Calu3 (cell line): Measurements from ENCODE around the gene CCDC142. TPM values are rescaled to one million over a fixed set of nuclear protein-coding genes. Genes with fewer than 3 reads are reported as not detected.
A peak's percentile ranks its signal among the peaks of the same experiment; 100 is the strongest.
"Not testable (repeated sequence)": the region's sequence is repeated elsewhere in the genome, so short reads cannot be mapped to it uniquely, and the experiment has no call there.

ENCODE experiments used
- BruUV-seq: library from RNA; stranded (reverse); fragments of 400-500 nt; replicated peaks from 2 replicates; lab custom pipeline; 2021; lab: Mats Ljungman, UMichigan
- CTCF ChIA-PET: fragments of 300-600 bp; sonication (Branson Sonifier 250); formaldehyde crosslinking; loops from one replicate; lab custom pipeline; 2022; ENCODE audit warnings: antibody characterized with exemption; lab: Charles Lee
- DNase-seq: peaks from one replicate; pipeline ENCODE4 v3.0.0; 2022
- H3K27ac Mint-ChIP-seq: one replicate; pipeline ENCODE4 v1.8.0; 2022; ENCODE audit warnings: mixed read lengths; ENCODE audit not compliant: unreplicated experiment
- H3K27me3 Mint-ChIP-seq: one replicate; pipeline ENCODE4 v1.8.0; 2022; ENCODE audit warnings: mixed read lengths; ENCODE audit not compliant: unreplicated experiment
- H3K36me3 Mint-ChIP-seq: one replicate; pipeline ENCODE4 v1.8.0; 2022; ENCODE audit warnings: mild to moderate bottlenecking, moderate library complexity, mixed read lengths; ENCODE audit not compliant: insufficient read depth, unreplicated experiment
- H3K4me1 Mint-ChIP-seq: one replicate; pipeline ENCODE4 v1.8.0; 2022; ENCODE audit warnings: mild to moderate bottlenecking, low read depth, mixed read lengths; ENCODE audit not compliant: unreplicated experiment
- H3K4me3 Mint-ChIP-seq: one replicate; pipeline ENCODE4 v1.8.0; 2022; ENCODE audit warnings: mild to moderate bottlenecking, low read depth, moderate library complexity, mixed read lengths; ENCODE audit not compliant: unreplicated experiment
- H3K9me3 Mint-ChIP-seq: one replicate; pipeline ENCODE4 v1.8.0; 2022; ENCODE audit warnings: low read depth, mixed read lengths; ENCODE audit not compliant: unreplicated experiment
- intact Hi-C: fragments of 100-400 bp; cut with micrococcal nuclease; formaldehyde crosslinking; loops from one replicate; pipeline ENCODE4 v1.10.0; 2022; ENCODE audit not compliant: unreplicated experiment
- total RNA-seq: library from RNA; stranded (reverse); gene quantifications from 2 replicates; pipeline ENCODE4 v1.2.3, GENCODE V29; 2022
- TF ChIP-seq, protein P1 (sequence below): fragments of 200-600 bp; IDR thresholded peaks from one replicate; pipeline ENCODE4 v1.8.0; 2022; ENCODE audit warnings: antibody characterized with exemption; ENCODE audit not compliant: unreplicated experiment

CCDC142 gene
- total RNA-seq, 1 experiment from 2014 or later = 30.4 TPM

- intact Hi-C loops = no loop called here
- DNase-seq = no peak
- TF ChIP-seq, protein P1, sequence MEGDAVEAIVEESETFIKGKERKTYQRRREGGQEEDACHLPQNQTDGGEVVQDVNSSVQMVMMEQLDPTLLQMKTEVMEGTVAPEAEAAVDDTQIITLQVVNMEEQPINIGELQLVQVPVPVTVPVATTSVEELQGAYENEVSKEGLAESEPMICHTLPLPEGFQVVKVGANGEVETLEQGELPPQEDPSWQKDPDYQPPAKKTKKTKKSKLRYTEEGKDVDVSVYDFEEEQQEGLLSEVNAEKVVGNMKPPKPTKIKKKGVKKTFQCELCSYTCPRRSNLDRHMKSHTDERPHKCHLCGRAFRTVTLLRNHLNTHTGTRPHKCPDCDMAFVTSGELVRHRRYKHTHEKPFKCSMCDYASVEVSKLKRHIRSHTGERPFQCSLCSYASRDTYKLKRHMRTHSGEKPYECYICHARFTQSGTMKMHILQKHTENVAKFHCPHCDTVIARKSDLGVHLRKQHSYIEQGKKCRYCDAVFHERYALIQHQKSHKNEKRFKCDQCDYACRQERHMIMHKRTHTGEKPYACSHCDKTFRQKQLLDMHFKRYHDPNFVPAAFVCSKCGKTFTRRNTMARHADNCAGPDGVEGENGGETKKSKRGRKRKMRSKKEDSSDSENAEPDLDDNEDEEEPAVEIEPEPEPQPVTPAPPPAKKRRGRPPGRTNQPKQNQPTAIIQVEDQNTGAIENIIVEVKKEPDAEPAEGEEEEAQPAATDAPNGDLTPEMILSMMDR = no peak
- no peaks in the 10 kb centered on the region for H3K27me3 Mint-ChIP-seq
- BruUV-seq = no TSS peak
- CTCF ChIA-PET = interaction anchor here (0.6 to 1.8 kb wide), 3 partner anchors 11 to 96 kb away, joined by 3 to 6 read pairs (median 5); partner anchors contain the start of gene MRPL53
- H3K4me1 Mint-ChIP-seq = peaks cover 16% of the 10 kb centered on the region
- peaks cover 11% of the 10 kb centered on the region for H3K36me3 Mint-ChIP-seq
- H3K9me3 Mint-ChIP-seq = no peaks in the 10 kb centered on the region
- H3K27ac Mint-ChIP-seq = no peak overlapping the region
- no peak overlapping the region for H3K4me3 Mint-ChIP-seq
These were observed 9.1 kb upstream of the CCDC142 start for GRCh38 chr2:74491648-74492544.

DNA sequence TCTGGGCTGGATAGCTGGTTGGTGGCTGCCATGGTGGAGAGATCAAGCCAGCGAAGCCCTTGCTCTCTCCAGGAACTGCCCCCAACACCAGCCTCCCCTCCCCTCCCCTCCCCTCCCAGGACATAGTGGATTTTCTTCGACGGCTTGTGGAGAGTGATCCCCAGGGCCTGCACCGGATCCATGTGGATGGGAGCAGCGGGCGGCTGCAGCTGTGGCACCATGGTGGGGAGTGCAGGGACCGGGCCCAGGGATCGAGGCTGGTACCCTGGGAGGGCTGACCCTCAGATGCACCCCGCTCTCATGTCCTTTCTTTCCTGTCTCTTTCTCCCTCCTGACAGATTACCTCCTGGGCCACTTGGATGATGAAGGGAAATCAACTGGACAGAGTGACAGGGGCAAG lies 7.1 kb upstream of the CCDC142 start:
- H3K36me3 Mint-ChIP-seq = peaks cover 27% of the 10 kb centered on the region
- H3K4me1 Mint-ChIP-seq = peaks cover 26% of the 10 kb centered on the region
- no TSS peak for BruUV-seq
- H3K9me3 Mint-ChIP-seq = no peaks in the 10 kb centered on the region
- DNase-seq = no peak
- no peak overlapping the region for H3K27ac Mint-ChIP-seq
- no peak overlapping the region for H3K4me3 Mint-ChIP-seq
- no peaks in the 10 kb centered on the region for H3K27me3 Mint-ChIP-seq
- intact Hi-C loops = no loop called here
- TF ChIP-seq, protein P1 = no peak
- CTCF ChIA-PET = no interaction called here

DNA sequence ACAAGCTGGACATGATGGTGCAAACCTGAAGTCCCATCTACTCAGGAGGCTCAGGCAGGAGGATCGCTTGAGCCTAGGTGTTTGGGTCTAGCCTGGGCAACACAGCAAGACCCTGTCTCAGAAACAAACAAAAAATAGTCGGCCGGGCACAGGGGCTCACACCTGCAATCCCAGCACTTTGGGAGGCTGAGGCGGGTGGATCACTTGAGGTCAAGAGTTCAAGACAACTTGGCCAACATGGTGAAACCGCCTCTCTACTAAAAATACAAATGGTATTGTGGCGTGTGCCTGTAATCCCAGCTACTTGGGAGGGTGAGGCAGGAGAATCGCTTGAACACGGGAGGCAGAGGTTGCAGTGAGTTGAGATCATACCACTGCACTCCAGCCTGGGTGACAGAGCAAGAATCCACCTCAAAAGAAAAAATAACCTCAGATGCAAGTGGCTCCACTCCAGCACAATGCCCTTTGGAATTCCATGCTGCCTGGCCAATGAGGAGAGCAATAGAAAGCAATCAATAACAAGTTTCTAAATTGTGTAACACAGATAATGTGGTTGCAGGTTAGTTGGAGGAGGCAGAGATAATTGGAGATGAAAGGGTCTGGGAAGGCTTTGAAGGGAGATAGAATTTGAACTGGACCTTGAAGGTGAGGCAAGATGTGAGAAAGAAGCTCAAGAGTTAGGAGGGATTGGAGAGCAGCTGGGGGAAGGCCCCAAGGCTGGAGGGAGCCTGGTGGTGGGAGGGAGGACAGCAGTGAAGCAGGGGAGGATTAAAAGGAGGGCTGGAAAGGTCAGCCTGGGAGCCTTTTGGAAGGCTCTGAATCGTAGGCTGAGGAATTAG lies 6.1 kb upstream of the CCDC142 start:
- H3K27me3 Mint-ChIP-seq = no peaks in the 10 kb centered on the region
- no TSS peak for BruUV-seq
- no peaks in the 10 kb centered on the region for H3K9me3 Mint-ChIP-seq
- peak overlapping the region; percentile 15 for H3K27ac Mint-ChIP-seq
- no peak for DNase-seq
- TF ChIP-seq, protein P1 = no peak
- H3K4me3 Mint-ChIP-seq = no peak overlapping the region
- intact Hi-C loops = no loop called here
- H3K36me3 Mint-ChIP-seq = peaks cover 27% of the 10 kb centered on the region
- peaks cover 29% of the 10 kb centered on the region for H3K4me1 Mint-ChIP-seq
- CTCF ChIA-PET = interaction anchor here (0.8 kb wide), 1 partner anchor 18 kb away, joined by 3 read pairs; the partner anchor contains the start of gene PCGF1

DNA sequence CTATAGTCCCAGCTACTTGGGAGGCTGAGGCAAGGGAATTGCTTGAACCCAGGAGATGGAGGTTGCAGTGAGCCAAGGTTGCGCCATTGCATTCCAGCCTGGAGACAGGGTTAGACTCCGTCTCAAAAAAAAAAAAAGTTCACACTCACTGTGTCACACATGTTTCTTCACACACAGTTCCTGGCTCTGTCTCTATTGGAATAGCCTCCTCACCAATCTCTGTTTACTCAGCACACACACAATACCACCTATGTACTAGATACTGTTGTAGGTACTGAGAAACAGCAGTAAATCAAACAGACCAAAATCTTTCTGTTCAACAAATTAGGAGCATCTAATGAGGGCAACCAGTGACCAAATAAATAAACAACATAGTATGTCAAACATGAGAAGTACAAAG lies 3.3 kb upstream of the CCDC142 start:
- H3K4me3 Mint-ChIP-seq = no peak overlapping the region
- peaks cover 37% of the 10 kb centered on the region for H3K36me3 Mint-ChIP-seq
- BruUV-seq = no TSS peak
- peaks cover 37% of the 10 kb centered on the region for H3K4me1 Mint-ChIP-seq
- no peak overlapping the region for H3K27ac Mint-ChIP-seq
- intact Hi-C loops = no loop called here
- no peaks in the 10 kb centered on the region for H3K27me3 Mint-ChIP-seq
- no peak for DNase-seq
- H3K9me3 Mint-ChIP-seq = no peaks in the 10 kb centered on the region
- CTCF ChIA-PET = no interaction called here
- TF ChIP-seq, protein P1 = no peak

DNA sequence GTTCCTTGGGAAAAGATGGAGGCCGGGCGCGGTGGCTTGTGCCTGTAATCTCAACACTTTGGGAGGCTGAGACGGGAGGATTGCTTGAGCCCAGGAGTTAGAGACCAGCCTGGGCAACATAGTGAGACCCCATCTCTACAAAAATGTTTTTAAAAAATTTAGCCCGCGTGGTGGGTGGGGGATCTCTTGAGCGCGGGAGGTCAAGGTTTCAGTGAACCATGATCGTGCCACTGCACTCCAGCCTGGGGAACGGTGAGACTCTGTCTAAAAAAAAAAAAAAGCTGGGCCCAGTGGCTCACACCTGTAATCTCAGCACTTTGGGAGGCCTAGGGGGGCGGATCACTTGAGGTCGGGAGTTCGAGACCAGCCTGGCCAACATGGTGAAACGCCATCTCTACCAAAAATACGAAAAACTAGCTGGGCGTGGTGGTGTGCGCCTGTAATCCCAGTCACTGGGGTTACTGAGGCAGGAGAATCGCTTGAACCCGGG lies 922 bp upstream of the CCDC142 start:
- H3K27me3 Mint-ChIP-seq, H3K9me3 Mint-ChIP-seq, DNase-seq, BruUV-seq: not testable (repeated sequence)
- CTCF ChIA-PET = interaction anchor here (0.7 to 1.9 kb wide), 7 partner anchors 23 to 106 kb away, joined by 3 to 11 read pairs (median 4); partner anchors contain the start of genes PCGF1 and WBP1
- H3K36me3 Mint-ChIP-seq = peaks cover 60% of the 10 kb centered on the region
- intact Hi-C loops = loop anchor here (1.0 kb wide), 3 partner anchors 42 to 104 kb away; partner anchors contain the start of gene RTKN
- H3K27ac Mint-ChIP-seq = peak overlapping the region; percentile 68
- peaks cover 30% of the 10 kb centered on the region for H3K4me1 Mint-ChIP-seq
- peak overlapping the region; percentile 85 for H3K4me3 Mint-ChIP-seq
